ENCODE data around the gene ZNF169. TPM values are rescaled to one million over a fixed set of nuclear protein-coding genes. Genes with fewer than 3 reads are reported as not detected.
A peak's percentile ranks its signal among the peaks of the same experiment; 100 is the strongest.

The ZNF169 gene
- 1 to 10 TPM; 1.9 to 4.6 TPM for total RNA-seq
- under 1 TPM; 0.75 to 0.99 TPM for polyA plus RNA-seq

DNA sequence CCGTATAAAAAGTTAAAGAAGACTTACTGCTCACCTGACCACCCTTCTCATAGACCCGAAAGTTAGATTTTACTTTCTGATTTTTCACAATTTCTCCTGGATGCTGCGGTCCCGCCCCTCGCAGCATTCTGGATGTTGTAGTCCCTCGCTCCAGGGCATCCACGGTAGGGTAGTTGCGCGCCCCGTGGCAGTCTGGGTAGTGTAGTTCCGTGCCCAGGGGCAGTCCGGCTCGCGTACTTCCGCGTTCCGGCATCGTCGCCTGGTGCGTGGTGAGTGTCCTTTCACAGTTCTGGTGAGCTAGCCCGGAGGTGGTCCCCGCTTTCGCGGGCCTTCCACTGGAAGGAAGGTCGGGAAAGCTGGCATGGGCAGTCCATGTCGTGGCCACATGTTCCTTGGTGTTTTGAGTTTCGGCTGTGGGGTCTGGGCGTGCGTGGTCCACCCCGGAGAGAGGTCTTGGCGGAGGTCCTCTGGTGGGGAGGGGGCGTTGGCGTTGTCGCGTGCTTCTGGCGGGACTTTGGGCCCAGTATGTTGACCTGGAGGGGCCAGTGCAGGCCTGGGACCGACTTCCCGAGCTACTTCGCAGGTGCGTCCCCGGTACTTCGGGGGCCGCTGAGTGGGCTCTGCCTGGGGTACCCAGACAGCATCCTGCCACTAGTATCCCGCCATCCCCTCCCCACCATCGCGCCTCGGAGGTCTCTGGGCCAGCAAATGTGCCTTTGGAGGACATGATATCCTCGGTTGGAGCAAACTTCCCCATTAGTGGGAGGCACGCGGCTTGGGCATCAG lies at the start of gene ZNF169:
TSS of gene ZNF169 (plus strand) at position 222 of the 786 bp plus-strand sequence. CDS start 19,515 bp downstream, outside the sequence.
- peak within 1 kb of the TSS; percentile 0 to 45 for H3K9ac ChIP-seq (ENCODE audit: low read depth in 1 of 2, low read length in 2 of 2)
- 2% methylated on average over 50 of the region's 50 CpGs for WGBS
- peaks cover 0 to 4% (median 3%) of the 10 kb centered on the region in 4 donors for H3K4me1 ChIP-seq (ENCODE audit: control insufficient read depth in 4 of 4, insufficient read depth in 4 of 4, low read length in 3 of 4)
- TF ChIP-seq, protein P1, sequence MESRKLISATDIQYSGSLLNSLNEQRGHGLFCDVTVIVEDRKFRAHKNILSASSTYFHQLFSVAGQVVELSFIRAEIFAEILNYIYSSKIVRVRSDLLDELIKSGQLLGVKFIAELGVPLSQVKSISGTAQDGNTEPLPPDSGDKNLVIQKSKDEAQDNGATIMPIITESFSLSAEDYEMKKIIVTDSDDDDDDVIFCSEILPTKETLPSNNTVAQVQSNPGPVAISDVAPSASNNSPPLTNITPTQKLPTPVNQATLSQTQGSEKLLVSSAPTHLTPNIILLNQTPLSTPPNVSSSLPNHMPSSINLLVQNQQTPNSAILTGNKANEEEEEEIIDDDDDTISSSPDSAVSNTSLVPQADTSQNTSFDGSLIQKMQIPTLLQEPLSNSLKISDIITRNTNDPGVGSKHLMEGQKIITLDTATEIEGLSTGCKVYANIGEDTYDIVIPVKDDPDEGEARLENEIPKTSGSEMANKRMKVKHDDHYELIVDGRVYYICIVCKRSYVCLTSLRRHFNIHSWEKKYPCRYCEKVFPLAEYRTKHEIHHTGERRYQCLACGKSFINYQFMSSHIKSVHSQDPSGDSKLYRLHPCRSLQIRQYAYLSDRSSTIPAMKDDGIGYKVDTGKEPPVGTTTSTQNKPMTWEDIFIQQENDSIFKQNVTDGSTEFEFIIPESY (IDR thresholded peaks at IDR 0.05) = no peak
- peak in 1 of 2 donors; percentile 82 for TF ChIP-seq GABPA (IDR thresholded peaks at IDR 0.05 in 1 of 2, conservative IDR thresholded peaks at IDR 0.05 in 1 of 2)
- no peak for TF ChIP-seq HNF4G (IDR thresholded peaks at IDR 0.05)
- TF ChIP-seq, protein P2, sequence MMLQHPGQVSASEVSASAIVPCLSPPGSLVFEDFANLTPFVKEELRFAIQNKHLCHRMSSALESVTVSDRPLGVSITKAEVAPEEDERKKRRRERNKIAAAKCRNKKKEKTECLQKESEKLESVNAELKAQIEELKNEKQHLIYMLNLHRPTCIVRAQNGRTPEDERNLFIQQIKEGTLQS (IDR thresholded peaks at IDR 0.05) = no peak
- peak in 1 of 2 donors; percentile 5 for TF ChIP-seq RAD21 (IDR thresholded peaks at IDR 0.05)
- no peak for TF ChIP-seq JUND (IDR thresholded peaks at IDR 0.05)
- no peak for TF ChIP-seq NR2F2 (IDR thresholded peaks at IDR 0.05)
- TF ChIP-seq FOXA2 (IDR thresholded peaks at IDR 0.05) = no peak
- TF ChIP-seq, protein P3, sequence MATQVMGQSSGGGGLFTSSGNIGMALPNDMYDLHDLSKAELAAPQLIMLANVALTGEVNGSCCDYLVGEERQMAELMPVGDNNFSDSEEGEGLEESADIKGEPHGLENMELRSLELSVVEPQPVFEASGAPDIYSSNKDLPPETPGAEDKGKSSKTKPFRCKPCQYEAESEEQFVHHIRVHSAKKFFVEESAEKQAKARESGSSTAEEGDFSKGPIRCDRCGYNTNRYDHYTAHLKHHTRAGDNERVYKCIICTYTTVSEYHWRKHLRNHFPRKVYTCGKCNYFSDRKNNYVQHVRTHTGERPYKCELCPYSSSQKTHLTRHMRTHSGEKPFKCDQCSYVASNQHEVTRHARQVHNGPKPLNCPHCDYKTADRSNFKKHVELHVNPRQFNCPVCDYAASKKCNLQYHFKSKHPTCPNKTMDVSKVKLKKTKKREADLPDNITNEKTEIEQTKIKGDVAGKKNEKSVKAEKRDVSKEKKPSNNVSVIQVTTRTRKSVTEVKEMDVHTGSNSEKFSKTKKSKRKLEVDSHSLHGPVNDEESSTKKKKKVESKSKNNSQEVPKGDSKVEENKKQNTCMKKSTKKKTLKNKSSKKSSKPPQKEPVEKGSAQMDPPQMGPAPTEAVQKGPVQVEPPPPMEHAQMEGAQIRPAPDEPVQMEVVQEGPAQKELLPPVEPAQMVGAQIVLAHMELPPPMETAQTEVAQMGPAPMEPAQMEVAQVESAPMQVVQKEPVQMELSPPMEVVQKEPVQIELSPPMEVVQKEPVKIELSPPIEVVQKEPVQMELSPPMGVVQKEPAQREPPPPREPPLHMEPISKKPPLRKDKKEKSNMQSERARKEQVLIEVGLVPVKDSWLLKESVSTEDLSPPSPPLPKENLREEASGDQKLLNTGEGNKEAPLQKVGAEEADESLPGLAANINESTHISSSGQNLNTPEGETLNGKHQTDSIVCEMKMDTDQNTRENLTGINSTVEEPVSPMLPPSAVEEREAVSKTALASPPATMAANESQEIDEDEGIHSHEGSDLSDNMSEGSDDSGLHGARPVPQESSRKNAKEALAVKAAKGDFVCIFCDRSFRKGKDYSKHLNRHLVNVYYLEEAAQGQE (IDR thresholded peaks at IDR 0.05) = no peak
- peak in 1 of 2 donors; percentile 15 for TF ChIP-seq HNF4A (conservative IDR thresholded peaks at IDR 0.05)
- TF ChIP-seq FOXA1 (IDR thresholded peaks at IDR 0.05) = no peak
- TF ChIP-seq, protein P4, sequence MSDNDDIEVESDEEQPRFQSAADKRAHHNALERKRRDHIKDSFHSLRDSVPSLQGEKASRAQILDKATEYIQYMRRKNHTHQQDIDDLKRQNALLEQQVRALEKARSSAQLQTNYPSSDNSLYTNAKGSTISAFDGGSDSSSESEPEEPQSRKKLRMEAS (IDR thresholded peaks at IDR 0.05) = peak; percentile 39
- no peak for TF ChIP-seq EGR1 (IDR thresholded peaks at IDR 0.05; ENCODE audit: low read depth in 2 of 2)
- TF ChIP-seq TAF1 (conservative IDR thresholded peaks at IDR 0.05) = peak; percentile 18
- TF ChIP-seq YY1 (IDR thresholded peaks at IDR 0.05) = peak; percentile 41
- TF ChIP-seq RXRA (IDR thresholded peaks at IDR 0.05) = no peak
- TF ChIP-seq SP1 (IDR thresholded peaks at IDR 0.05) = no peak
- TF ChIP-seq, protein P5, sequence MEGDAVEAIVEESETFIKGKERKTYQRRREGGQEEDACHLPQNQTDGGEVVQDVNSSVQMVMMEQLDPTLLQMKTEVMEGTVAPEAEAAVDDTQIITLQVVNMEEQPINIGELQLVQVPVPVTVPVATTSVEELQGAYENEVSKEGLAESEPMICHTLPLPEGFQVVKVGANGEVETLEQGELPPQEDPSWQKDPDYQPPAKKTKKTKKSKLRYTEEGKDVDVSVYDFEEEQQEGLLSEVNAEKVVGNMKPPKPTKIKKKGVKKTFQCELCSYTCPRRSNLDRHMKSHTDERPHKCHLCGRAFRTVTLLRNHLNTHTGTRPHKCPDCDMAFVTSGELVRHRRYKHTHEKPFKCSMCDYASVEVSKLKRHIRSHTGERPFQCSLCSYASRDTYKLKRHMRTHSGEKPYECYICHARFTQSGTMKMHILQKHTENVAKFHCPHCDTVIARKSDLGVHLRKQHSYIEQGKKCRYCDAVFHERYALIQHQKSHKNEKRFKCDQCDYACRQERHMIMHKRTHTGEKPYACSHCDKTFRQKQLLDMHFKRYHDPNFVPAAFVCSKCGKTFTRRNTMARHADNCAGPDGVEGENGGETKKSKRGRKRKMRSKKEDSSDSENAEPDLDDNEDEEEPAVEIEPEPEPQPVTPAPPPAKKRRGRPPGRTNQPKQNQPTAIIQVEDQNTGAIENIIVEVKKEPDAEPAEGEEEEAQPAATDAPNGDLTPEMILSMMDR (IDR thresholded peaks at IDR 0.05; ENCODE audit: low read depth, low read length, missing input control) = no peak
- peak within 1 kb of the TSS; percentile 1 to 35 for H3K27ac ChIP-seq (ENCODE audit: low read depth in 1 of 2, low read length in 2 of 2)
- peaks cover 0 to 2% (median 0%) of the 10 kb centered on the region in 4 donors for H3K36me3 ChIP-seq (ENCODE audit: control insufficient read depth in 4 of 4, insufficient read depth in 3 of 4, low read depth in 1 of 4, low read length in 3 of 4)
- peak within 1 kb of the TSS; percentile 82 to 91 (median 82) for H3K4me3 ChIP-seq (ENCODE audit: low read depth in 1 of 3, low read length in 3 of 3)
- H3K9me3 ChIP-seq (ENCODE audit: control insufficient read depth in 4 of 4, low read length in 3 of 4) = no peaks in the 10 kb centered on the region
- H3K27me3 ChIP-seq (ENCODE audit: control insufficient read depth in 4 of 4, insufficient read depth in 4 of 4, low read length in 3 of 4) = peaks cover 0 to 2% (median 0%) of the 10 kb centered on the region in 4 donors
- peak; percentile 78 for DNase-seq (ENCODE audit: low spot score)
